ENCODE data around the gene DENND4A.
"Not testable (repeated sequence)": the region's sequence is repeated elsewhere in the genome, so short reads cannot be mapped to it uniquely, and the experiment has no call there.

The DENND4A gene

GRCh38 chr15:65819563-65819960 is 27.5 kb upstream of the DENND4A start:
- no peak for DNase-seq (ENCODE audit: extremely low read depth in 1 of 2, low read depth in 1 of 2)

- no peak for DNase-seq (ENCODE audit: extremely low read depth in 1 of 2, low read depth in 1 of 2)
Measured at GRCh38 chr15:65818927-65819562, 27.0 kb upstream of the DENND4A start.

- DNase-seq (ENCODE audit: extremely low read depth in 1 of 2, low read depth in 1 of 2), result peak; percentile 21 to 45
Measured at GRCh38 chr15:65816441-65816840, 24.3 kb upstream of the DENND4A start.

DNA sequence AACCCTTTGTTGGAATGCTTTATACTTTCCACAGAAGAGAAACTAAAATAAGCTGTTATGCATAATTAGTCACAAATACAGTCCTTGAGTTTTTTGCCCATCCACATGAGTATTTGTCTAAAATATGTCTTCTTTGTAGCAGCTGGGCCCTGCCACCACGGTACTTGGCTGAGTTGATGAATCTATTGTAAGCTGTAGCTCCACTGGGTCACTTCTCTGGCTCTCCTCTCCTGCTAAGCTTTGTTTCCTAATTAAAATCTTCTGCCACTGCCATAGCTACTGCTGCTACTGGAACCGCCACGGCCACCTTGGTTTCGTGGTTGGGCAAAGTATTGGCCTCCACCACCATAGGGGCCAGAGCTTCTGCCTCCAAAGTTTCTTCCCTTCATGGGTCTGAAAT is 23.9 kb upstream of the DENND4A start:
- not testable (repeated sequence) for DNase-seq (ENCODE audit: extremely low read depth in 1 of 2, low read depth in 1 of 2)

DNA sequence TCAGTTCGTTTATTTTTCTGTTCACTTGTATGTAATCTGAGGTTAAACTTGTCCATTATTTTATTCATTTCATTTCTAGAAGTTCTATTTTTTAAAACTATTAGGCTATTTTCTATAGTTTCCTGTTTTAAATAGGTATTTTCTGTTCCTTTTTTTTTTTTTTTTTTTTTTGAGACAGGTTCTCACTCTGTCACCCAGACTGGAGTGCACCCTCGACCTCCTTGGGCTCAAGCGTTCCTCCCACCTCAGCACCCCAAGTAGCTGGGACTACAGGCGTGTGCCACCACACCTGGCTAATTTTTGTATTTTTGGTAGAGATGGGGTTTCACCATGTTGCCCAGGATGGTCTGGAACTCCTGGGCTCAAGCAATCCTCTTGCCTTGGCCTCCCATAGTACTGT is 22.2 kb upstream of the DENND4A start:
- DNase-seq (ENCODE audit: extremely low read depth in 1 of 2, low read depth in 1 of 2), result not testable (repeated sequence)

- no peak for DNase-seq (ENCODE audit: extremely low read depth in 1 of 2, low read depth in 1 of 2)
Measured at GRCh38 chr15:65812916-65813315, 20.8 kb upstream of the DENND4A start.

DNA sequence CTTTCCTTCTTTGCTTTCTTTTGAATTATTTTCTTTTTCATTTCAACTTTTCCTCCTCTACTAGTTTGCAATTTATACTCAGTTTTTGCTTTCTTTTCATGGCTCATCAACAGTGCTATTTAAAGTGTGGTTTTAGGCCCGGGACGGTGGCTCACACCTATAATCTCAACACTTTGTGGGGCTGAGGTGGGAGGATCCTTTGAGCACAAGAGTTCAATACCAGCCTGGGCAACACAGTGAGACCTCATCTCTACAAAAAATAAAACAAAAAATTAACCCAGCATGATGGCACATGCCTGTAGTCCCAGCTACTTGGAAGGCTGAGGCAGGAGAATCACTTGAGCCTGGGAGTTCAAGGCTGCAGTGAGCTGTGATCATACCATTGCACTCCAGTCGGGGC is 20.4 kb upstream of the DENND4A start:
- DNase-seq (ENCODE audit: extremely low read depth in 1 of 2, low read depth in 1 of 2), result no peak

DNA sequence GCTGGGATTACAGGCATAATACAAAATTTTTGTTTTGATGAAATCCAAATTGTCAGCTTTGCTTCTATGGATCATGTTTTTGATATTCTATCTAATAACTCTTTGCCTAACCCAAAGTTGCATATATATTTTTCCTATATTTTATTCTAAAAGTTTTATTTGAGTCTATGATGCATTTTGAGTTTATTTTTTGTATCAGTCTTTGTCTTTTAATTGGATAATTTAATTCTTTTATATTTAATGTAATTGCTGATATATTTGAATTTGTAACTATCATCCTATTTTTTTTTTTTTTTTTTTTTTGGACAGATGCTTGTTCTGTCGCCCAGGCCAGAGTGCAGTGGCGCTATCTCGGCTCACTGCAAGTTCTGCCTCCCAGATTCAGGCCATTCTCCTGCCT is 19.7 kb upstream of the DENND4A start:
- no peak for DNase-seq (ENCODE audit: extremely low read depth in 1 of 2, low read depth in 1 of 2)

DNA sequence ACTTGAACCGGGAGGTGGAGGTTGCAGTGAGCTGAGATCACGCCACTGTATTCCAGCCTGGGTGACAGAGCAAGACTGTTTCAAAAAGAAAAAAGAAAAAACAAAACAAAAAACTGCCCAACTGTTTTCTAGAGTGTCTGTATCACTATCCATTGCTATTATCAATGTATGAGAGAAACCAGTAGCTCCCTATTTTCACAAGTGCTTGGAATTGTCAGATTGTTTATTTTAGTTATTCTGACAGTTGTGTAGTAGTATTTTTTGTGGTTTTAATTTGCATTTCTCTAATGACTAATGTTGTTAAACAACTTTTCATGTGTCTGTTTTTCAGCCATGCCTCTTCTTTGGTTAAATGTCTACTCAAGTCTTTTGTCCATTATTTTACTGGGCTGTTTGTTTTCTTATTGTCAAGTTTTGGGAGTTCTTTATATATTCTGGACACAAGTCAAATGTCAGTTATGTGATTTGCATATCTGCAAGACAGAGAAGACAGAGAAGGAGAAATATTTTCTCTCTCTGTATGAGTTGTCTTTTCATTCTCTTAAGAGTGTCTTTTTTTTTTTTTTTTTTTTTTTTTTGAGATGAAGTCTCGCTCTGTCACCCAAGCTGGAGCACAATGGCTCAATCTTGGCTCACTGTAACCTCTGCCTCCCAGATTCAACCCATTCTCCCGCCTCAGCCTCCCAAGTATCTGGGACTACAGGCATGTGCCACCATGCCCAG is 19.1 kb upstream of the DENND4A start:
- DNase-seq (ENCODE audit: extremely low read depth in 1 of 2, low read depth in 1 of 2), result not testable (repeated sequence)

- DNase-seq (ENCODE audit: extremely low read depth in 1 of 2, low read depth in 1 of 2), result no peak
Measured at GRCh38 chr15:65806397-65806796, 14.3 kb upstream of the DENND4A start.

- DNase-seq (ENCODE audit: extremely low read depth in 1 of 2, low read depth in 1 of 2), result no peak
Measured at GRCh38 chr15:65805019-65805745, 13.1 kb upstream of the DENND4A start.

DNA sequence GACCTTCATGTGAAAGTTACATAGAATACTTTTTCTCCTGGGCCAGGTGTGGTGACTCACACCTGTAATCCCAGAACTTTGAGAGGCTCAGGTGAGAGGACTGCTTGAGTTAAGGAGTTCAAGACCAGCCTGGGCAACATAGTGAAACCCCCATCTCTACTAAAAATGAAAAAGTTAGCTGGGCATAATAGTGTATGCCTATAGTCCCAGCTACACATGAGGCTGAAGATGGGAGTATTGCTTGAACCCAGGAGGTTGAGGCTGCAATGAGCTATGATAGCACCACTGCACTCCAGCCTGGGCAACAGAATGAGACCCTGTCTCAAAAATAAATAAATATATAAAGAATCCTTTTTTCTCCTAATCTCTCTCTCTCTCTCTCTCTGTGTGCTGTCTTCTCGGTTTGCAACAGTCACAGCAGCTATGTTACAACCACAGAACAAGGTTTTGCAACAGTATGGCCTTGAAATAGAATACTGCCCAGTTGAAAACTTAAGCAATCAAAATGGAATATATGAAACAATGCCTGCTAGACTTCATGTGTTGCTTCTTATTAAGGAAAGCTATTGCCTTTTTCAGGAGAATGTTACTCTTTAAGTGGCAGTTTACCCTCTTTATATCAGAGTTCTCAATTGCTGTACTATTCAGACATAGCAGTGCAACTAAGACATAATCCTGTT is 12.3 kb upstream of the DENND4A start:
- DNase-seq (ENCODE audit: extremely low read depth in 1 of 2, low read depth in 1 of 2), result no peak

DNA sequence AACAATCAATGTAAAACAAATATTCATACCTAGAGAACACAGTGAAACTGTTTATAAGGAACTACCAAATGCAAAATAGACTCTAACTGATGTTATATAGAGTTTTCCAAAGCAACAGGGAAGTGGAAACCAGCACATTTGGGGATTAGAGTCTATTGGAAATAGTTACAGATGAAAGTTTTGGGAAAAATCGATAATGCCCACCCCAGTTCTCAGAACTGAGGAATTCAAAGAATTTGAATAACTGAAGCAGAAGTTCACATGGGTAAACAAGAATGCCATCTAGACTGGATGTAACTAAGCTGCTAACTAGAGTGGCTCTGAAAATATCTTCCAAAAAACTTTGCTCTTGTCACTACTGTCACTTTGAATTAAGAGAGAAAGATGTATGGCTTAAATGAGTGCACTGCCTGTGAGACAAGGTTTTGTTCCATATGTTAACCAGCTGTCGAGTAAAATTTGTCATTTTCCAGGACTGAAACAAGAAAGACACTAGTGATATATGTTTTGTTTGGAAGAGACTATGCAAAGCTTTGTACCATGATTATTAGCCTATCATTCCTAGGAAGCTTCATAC is 9.2 kb upstream of the DENND4A start:
- DNase-seq (ENCODE audit: extremely low read depth in 1 of 2, low read depth in 1 of 2), result no peak

GRCh38 chr15:65796610-65797078 is 4.6 kb upstream of the DENND4A start:
- no peak for DNase-seq (ENCODE audit: extremely low read depth in 1 of 2, low read depth in 1 of 2)

DNA sequence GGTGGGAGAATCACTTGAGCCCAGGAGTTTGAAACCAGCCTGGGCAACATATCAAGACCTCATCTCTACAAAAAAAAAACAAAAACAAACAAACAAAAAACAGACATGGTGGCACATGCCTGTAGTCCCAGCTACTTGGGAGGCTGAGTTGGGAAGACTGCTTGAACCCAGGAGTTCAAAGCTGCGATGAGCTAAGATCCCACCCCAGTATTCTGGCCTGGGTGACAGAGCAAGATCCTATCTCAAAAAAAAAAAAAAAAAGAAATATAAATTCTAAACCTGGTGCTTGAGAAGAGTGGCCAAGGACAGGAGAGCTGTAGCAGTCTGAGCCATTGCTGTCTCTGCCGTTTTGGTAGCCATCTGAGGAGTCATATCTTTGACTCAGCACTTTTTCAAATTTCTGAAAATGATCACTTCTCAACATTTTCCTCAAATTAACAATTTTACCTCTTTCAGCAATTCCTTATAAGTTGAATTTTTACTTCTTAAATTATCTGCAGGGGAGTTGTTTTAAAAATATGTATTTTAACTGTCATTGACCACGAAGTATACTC is 3.6 kb upstream of the DENND4A start:
- DNase-seq (ENCODE audit: extremely low read depth in 1 of 2, low read depth in 1 of 2), result no peak

- no peak for DNase-seq (ENCODE audit: extremely low read depth in 1 of 2, low read depth in 1 of 2)
Measured at GRCh38 chr15:65793818-65794104, 1.7 kb upstream of the DENND4A start.

GRCh38 chr15:65792988-65793817 is 1.1 kb upstream of the DENND4A start:
- DNase-seq (ENCODE audit: extremely low read depth in 1 of 2, low read depth in 1 of 2), result no peak

GRCh38 chr15:65791335-65792137 is 557 bp downstream of the DENND4A start:
- peak; percentile 18 to 27 for DNase-seq (ENCODE audit: extremely low read depth in 1 of 2, low read depth in 1 of 2)

- no peak for DNase-seq (ENCODE audit: extremely low read depth in 1 of 2, low read depth in 1 of 2)
Measured at GRCh38 chr15:65790694-65791334, 1.3 kb downstream of the DENND4A start.
